Activated CD4-positive, CD25-positive, alpha-beta regulatory T cell treated with anti-CD3 and anti-CD28 coated beads, Interleukin-2, amount 50 U/mL, for 24 hours (primary cell): ENCODE data around the gene ADAMTS3.
"Not testable (repeated sequence)": the region's sequence is repeated elsewhere in the genome, so short reads cannot be mapped to it uniquely, and the experiment has no call there.

Source experiments
- ATAC-seq, 2 donors: fragments of 150-1000 bp; cut with Tn5 transposase; one replicate each; pipeline ENCODE4 v1.10.0; 2021; ENCODE audit warnings: mild to moderate bottlenecking in 1 of 2, moderate library complexity in 1 of 2

ADAMTS3 gene

DNA sequence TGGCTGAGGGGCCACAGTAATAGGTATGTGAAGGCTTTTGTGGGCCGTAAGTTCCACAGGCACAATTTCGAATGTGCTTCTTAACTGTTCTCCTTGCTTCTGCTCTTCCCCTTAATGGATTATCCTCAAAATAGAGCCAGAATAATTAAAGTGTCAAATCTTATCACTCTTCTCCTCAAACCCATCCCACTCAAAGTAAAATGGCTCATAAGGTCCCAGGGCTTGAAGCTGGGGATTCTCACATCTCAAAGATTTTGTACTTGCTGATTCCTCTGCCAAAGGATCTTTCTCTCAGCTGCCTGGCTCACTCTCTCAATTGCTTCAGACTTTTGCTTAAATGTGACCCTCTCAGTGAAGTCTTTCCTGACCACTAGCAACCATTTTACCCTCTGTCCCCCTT is 16.6 kb downstream of the ADAMTS3 start:
- no peak for ATAC-seq

DNA sequence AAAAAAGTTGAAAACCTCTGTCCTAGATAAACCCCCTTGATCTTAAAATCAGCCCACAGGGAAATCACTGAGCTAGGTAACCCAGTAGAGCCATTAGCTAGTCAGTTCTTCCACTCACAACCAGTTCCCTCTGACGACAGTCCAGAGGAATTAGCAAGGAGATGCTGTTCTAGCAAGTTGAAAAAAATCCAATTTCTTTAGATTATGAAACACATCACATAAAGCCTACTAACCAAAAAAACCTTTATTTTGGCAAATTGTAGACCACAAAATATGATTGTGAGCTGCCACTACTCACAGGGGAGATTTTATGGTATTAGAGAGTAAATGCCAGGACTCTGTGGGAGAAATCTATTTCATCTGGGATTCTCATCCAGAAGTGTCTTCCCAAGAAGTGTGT is 22.6 kb downstream of the ADAMTS3 start:
- no peak for ATAC-seq

DNA sequence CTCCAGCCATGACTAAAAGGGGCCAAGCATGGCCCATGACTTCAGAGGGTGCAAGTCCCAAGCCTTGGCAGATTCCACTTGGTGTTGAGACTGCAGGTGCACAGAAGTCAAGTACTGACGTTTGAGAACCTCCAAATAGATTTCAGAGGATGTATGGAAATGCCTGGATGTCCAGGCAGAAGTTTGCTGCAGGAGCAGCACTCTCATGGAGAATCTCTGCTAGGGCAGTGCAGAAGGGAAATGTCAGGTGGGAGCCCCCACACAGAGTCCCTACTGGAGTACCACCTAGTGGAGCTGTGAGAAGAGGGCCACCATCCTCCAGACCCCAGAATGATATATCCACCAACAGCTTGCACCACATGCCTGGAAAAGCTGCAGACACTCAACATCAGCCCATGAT is 28.3 kb downstream of the ADAMTS3 start:
- not testable (repeated sequence) for ATAC-seq

DNA sequence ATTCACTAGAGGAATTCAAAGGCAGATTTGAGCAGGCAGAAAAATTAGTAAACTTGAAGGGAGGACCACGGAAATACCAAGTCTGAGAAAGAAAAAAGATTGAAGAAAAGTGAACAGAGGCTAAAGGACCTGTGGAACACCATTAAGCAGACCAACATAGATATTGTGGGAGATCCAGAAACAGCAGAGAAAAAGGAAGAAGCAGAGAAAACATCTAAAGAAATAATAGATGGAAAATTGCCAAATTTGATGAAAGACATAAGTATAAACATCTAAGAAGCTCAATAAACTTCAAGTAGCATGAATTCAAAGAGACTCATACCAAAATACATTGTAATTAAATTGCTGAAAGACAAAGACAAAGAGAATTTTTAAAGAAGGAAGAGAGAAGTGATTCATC is 31.0 kb downstream of the ADAMTS3 start:
- no peak for ATAC-seq

DNA sequence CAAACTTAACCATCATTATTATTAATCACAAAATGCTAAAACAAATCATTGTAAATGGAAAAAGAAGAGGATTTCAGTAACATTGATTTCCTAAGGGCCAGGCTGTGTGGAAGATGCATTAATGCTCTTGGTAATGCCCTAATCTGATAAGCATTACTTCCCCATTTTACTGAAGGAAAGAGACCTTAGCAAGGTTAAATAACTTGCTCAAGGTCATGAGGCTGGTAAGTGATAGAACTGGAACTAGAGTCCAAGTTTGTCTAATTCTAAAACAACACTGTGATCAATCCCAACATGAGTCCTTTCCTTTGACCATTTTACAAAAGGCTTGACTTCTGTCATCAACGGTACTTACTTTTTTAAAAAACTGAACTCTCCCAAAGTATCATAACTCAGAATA is 32.6 kb downstream of the ADAMTS3 start:
- no peak for ATAC-seq

DNA sequence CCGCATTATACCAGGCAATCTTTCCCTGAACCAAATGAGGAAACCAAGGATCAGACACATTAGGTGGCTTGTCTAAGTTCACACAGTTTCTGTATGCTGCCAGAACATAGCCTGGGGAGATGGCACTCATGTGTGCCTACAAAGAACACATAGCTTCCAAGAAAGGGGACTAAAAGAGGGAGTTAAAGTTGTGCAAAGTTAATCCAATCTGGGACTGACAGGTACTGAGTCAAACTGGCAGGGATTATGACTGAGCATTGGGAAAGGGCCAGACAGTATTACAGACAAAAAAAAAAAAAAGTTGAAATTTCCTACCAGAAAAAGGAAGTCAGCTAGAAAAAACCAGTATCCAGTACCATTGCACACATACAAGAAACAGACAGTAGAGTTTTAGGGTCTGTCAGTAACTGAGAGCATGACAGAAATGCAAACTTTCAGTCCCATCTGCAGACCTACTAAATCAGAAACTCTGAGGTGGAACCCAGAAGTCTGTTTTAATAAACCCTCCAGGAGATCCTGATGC is 37.2 kb downstream of the ADAMTS3 start:
- peak in 1 of 2 donors; percentile 17 for ATAC-seq

DNA sequence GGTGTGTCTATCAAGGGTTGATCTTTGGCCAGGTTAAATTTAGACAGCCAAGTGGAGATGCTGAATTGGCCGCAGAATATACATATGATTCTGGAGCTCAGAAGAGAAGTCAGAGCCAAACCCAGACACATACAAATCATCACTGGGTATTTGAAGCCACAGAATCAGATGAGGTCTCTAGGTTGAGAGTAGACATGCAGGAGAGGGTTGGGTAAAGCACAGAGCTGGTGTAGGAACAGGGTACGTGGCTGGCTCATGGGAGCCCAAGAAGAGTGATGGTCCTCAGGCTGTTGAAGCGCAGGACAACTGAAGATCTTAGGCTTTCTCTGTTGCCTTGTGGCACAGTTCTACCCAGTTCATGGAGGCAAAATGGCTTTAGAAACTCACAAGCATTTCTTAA is 37.7 kb downstream of the ADAMTS3 start:
- ATAC-seq, result peak; percentile 13 to 21

DNA sequence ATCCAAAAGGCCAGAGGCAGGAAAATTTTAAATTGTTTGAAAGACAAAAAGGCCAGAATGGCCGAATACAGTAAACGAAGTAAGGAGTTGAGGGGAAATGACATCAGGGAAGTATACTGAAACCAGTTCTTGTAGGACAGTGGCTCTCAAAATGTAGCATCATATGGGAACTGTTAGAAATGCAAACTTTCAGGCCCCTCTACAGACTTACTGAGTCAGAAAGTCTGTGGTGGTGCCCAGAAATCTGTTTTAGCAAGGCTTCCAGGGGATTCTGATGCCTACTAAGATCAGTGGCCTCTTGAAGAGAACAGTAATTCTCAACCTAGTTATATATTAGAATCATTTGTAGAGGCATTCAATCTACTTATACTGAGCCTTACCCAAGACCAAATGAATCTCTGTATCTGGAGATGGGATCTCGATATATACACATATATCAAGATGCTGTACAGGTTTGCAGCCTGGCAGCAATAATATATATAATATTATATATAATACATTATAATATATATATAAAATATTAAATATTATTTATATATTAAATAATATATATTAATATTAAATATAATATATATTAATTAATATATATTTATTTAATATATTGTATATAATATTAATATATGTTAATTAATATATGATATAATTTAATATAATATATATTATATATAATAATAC is 39.7 kb downstream of the ADAMTS3 start:
- no peak for ATAC-seq

DNA sequence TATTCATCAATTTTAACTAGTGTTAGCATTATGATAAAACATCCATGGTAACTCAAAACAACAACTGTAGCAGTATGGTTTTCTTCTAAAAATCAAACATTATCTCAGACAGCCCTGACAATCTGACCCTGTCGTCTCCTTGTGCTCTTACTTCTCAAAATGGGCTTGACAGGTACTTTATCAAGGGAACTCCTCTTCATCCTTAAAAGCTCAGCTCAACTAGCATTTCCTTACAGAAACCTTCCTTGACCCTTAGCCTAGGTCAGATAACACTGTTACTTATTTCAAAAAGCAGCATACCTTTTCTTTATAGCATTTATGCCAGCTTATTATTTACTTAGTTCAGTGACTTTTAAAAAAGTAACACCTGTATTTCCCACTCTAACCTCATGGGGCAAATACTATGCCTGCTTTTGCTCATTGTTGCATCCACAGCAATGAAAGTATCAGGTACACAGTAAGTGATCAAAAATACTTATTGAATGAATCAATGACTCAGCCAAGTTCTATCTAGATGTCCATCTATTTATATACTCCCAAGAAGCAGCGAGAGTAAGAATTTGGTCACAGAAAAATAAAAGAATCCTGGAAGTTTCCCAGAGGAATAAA is 41.9 kb downstream of the ADAMTS3 start:
- ATAC-seq, result no peak

DNA sequence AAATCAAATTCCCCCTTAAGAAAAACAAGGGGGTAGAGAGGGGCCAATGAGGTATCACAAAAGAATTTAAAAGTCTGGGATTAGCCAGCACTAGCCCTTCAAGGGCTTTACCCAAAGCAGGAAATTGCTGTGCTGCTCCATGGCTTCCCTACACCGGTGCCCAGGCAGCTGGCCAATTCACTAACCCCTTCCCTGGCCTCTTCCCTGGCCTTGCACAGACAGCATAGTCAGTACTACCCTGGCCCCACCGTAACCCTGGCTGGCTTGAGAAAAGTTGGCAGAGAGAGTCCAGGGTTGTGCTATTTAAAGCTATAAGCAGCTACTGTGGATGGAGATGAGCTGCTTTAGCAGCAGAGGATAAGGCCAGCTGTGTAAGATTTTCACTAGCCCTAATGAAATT is 43.1 kb downstream of the ADAMTS3 start:
- no peak for ATAC-seq

DNA sequence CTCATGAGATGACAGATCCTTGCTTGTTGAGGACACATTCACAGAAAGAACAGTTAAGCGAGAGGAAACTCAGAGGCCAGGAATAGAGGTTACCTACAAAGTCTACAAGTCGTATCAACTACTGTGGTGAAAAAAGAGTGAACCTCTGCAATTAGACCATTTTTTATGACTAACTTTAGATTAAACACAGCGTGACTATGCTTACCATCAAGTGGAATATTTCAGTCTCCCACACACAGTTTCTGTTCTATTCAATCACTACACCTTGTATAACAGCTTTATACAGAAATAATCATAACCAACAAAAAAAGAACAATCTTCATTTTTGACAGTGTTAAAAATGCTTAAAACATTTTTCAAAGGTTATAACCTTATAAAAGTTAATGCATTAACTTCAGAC is 46.6 kb downstream of the ADAMTS3 start:
- peak; percentile 33 to 51 for ATAC-seq

DNA sequence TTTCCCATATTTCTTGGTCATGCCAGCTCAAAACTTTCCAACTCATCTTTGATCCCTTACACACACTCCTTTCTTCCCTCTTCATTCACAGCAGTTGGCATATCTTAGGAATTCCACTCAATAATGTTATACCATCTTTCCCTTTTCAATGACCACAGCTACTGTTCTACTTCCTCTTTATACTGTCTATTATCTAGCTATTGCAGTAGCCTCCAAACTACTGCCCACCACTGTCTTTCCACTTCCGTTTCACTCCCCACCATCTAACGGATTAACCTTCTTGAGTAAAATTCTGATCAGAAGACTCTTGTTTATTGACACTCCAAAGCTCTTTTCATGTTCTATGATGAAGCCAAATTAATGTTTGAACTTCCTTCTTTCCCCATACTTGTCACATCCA is 55.8 kb downstream of the ADAMTS3 start:
- no peak for ATAC-seq

DNA sequence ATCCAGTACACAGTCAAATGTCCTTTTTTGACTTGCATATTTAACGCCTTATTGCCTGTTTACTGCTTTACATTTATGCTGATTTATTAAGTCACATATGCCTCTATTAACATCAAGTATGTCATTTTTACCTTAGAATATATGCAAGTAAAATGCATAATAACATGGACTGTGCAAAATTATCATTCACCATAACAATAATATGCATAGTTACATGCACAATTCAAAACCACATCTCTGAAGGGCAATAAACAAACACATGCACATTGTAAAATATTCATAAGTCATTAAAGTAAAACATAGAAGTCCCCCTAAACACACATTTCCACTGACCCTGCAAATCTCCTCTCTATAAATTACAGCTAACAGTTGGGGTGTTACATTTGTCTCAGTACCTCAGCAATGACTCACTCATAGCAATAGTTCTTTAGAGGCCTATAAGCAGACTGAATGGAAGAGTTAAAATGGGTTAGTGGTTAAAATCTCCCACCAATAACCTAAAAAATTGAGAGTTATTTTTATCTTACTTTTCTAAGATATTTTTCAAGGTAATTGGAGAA is 61.1 kb downstream of the ADAMTS3 start:
- no peak for ATAC-seq

DNA sequence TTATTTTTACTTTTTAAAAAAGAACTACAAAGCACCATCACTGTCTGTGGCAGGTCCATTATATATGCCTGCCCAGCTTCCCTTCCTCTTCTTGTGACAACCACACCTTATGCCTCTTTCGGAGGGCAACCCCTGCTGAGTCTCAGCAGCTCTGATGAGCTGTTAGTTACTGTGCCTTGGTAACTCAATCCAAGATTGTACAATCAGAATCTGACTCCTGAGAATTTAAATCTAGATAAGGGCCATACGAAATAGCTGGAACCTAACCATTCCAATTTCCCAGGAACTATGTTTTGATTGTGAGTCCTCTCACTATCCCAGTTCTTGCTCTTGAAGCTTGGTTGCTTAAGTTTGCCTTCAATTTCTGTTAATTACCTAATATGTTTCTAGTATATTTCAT is 61.9 kb downstream of the ADAMTS3 start:
- ATAC-seq, result no peak

DNA sequence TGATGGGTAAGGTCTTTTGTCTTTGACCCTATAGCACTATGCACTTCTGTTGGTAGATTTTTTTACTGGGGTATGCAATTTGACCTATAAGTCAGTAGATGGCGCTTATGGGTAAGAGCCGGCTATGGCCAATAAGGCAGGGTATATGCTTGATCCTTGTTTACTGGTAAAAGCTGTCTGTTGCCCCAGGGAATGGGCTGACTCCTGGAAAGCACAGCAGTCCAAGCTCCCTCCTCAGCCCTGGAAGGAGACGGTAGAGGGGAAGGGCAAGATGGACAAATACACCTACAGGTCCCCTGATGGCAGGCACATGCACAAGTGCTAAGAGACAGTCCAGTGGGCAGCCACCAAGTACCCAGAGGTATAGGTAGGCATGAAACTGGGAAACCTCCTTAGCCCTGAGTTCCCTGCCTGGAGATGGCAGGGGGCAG is 63.7 kb downstream of the ADAMTS3 start:
- no peak for ATAC-seq

DNA sequence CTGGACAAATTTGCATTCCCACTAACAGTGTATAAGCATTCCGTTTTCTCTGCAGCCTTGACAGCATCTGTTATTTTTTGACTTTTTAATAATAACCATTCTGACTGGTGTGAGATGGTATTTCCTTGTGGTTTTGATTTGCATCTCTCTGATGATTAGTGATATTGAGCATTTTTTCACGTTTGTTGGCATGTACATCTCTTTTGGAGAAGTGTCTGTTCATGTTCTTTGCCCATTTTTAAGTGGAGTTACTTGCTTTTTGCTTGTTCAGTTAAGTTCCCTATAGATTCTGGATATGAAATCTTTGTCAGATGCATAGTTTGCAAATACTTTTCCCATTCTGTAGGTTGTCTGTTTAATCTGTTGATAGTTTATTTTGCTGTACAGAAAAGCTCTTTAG is 68.8 kb downstream of the ADAMTS3 start:
- ATAC-seq, result no peak

DNA sequence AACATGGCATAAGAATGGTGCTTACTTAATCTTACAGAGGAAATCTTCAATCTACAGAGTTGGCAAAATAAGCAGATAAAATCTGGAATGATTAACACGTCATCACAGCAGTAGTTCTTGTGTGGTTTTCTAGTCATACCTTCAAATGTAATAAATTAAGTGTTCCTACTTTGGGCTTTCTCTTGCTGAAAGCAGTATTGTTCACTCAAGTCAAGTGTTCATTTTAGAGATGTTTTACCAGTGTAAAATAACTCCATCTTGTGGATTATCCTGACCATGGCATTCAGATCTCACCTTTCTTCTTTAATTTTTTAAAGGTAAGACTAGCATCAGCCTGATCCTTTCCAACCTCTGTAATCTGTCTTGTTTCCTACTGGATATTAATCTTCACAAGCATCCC is 72.9 kb downstream of the ADAMTS3 start:
- ATAC-seq, result no peak

DNA sequence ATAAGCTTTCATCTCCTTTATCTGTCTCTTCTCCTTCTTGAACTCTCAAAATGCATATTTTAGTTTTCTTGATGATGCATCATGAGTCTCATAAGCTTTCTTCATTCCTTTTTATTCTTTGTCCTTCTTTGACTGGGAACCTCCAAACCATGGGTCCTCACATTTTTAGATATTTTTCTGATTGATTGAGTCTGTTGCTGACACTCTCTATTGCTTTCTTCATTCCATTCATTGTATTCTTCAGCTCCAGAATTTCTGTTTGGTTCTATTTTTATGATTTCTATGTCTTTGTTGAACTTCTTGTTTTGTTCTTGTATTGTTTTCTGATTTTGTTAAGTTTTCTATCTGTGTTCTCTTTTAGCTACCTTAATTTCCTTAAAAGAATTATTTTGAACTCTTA is 74.9 kb downstream of the ADAMTS3 start:
- no peak for ATAC-seq

DNA sequence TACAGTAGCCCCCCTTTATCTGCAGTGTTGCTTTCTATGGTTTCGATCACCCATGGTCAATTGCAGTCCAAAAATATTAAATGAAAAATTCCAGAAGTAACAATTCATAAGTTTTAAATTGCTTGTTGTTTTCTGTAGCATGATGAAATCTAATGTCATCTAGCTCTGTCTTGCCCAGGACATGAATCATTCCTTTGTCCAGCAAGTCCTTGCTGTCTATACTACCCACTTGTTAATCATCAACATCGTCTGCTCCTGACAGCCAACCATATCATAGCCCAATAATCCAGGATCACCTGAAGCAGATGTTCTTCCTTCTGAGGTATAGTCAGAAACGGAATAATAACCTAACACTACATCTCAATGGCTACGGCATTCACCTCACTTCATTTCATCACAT is 79.8 kb downstream of the ADAMTS3 start:
- ATAC-seq, result no peak

DNA sequence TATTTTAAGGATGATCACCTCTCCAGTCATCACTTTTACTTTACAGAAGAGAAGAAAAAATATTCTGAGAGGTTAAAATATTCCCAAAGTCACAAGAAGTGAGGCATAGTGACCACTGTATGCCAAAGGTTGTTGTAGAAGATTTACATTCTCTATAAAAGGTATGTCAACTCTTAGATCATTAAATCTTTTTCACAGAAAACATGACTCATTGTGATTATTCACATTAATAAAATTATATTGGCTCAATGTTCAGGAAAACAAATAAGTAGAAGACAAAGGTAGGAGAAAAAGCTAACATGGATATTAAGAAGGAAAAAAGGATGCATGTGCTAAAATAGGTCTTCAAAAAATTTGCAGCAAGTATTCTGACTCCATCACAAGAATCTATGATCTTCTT is 82.0 kb downstream of the ADAMTS3 start:
- ATAC-seq, result no peak

DNA sequence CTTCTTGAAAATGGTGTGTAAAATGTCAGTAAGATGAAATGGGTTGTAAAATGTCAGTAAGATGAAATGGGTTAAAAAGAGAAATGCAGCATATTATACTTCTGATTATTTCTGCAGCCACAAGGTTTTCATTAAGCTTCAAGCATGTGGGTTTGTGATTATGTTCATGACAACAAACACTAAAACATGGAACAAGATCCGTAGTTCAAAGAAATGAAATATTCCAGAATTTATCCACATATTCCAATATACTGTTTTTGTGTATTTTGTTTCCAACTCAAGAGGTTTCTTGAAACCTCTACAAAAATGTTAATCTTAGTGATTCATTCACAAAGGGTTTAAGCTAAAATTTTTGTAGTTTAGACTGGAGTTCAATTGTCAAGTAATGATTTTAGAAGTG is 84.0 kb downstream of the ADAMTS3 start:
- ATAC-seq, result no peak

DNA sequence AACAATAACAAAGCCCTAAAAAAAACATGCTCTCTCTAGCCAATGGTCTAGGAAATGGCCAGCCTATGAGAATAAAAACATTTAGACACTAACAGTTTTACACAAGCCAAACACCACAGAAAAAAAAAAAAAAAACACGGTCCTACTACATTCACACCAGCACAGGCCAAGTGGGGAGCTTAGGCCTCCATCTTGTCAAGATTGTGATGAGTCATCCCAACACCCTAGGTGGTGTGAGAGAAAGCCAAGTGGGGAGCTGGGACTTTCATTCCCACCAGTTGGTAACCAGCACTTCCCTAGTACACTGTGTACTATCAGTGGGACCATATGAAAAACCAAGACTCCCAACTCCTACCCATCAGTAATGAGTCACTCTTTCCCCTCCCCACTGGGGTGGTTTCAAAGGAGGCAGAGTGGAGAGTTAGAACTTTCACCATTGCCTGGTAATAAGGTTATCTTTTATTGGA is 95.6 kb downstream of the ADAMTS3 start:
- no peak for ATAC-seq

DNA sequence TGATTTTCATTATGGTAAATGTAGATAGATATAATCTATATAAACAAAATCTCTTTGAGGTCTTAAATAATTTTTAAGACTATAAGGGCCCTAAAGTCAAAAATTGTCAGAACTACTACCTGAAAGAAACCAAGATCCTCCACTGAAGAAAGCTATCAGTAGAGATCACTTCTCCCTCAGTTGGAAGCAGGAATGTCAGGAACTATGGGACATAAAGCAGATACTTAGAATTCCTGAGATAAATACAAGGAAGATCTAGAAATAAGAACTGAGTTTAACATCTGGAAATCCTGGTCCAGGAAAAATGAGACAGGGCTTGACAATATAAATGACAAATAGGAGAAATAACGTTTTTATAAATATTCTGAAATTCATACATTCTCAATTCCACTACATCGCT is 97.2 kb downstream of the ADAMTS3 start:
- ATAC-seq, result no peak

DNA sequence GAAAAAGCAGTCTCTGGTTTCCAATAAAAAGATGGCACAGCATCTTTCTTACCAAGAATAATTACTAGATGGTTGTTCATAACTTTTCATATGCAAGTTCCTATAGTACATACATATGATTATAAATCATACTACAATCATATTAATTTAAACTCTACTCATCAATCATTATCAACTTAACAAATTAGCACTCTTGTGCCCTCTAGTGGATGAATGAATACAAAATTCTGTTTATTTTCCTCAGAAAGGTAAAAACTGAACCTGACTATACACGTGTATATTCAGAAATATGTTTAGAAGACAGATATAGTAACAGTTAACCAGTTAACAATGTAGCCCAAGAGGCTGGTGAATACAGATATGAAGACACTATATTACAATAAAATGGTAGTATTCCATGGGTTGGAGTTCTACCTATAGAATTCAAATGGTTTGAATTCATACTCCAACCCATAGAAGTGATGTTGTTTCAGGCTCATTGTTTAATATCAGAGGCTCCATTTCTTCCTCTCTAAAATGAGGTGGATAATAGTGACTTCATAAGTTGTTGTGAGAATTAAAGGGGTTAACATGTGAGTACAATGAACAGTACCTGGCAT is 100.0 kb downstream of the ADAMTS3 start:
- no peak for ATAC-seq
